RKO (cell line): ENCODE data around the gene TEKT2.

ENCODE experiments used
- DNase-seq: peaks from one replicate; pipeline ENCODE4 v3.0.0-alpha.2; 2016; ENCODE audit warnings: low spot score

Gene TEKT2

DNA sequence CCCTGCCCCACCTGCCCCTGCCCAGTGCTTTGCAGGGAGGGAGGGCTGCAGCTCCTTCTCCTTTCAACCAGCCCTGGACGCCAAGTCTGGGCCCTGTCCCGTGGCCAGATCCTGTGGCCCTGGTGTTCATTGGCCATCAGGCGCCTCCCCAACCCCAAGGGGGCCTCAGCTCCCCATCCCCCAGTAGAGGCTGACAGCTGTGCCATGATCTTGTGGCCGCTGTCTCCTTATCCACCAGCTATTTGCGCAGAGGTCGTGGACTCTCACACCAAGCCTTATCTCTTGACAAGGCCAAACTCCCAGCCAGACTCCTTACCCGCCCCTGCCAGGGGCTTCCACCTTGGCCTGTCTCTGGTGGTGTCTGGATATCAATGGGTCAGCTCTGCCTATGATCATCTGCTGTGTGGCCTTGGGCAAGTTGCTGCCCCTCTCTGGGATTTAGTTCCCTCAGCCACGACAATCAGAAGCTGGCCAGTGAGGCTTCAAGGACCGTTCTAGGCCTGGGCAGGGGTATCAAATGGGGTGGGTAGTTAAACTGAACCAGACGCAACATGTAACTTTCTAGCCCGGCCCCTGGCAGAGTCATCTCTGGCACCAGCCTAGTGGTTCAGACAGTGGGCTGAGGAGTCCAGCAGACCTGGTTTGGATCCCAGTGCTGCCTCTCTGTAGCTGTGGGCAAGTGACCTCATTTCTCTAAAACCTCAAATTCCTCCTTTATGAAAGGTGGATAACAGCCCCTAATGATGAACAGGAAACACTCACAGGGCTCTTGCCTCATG, 44.4 kb downstream of the TEKT2 start:
- no peak for DNase-seq

GRCh38 chr1:36128905-36129206, 45.0 kb downstream of the TEKT2 start:
- DNase-seq = no peak

- no peak for DNase-seq
Observed at GRCh38 chr1:36132029-36132428, 48.1 kb downstream of the TEKT2 start.

DNA sequence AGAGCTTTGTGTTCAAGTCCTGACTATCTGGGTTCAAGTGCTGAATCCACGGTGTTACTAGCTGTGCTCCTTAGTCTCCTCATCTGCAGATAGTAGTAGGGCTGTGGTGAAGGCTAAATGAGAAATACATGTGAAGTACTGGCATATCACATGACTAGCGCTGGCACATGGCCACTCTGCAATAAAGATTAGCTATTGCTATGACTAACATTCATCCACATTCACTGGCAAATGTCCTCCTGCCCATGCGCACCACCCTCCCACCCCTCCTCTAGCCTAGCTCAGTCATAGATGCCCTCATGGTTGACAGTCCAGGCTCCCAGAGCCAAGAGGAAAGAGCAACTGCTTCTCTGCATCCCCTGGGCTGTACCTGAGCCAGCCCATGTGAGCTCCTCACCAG, 49.6 kb downstream of the TEKT2 start:
- DNase-seq = peak; percentile 92

GRCh38 chr1:36134031-36134430, 50.1 kb downstream of the TEKT2 start:
- no peak for DNase-seq

GRCh38 chr1:36134505-36135329, 50.8 kb downstream of the TEKT2 start:
- peak; percentile 47 for DNase-seq

DNA sequence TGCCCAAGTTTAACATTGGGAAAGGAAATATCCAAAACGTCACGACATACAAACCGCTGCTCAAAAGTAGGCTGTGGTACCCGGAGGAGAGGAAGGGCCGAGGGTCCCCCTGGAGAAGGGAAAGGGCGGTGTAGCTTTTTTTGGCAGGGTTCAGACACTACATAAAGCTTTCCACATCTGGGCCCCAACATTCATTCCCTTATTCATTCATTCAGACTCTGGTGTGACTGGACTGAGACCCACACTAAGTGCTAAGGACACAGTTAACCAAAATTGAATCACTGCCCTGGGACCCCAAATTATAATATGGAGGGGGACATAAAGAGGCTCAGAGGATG, 51.4 kb downstream of the TEKT2 start:
- DNase-seq = no peak

- DNase-seq = no peak
Observed at GRCh38 chr1:36135796-36136195, 51.9 kb downstream of the TEKT2 start.

DNA sequence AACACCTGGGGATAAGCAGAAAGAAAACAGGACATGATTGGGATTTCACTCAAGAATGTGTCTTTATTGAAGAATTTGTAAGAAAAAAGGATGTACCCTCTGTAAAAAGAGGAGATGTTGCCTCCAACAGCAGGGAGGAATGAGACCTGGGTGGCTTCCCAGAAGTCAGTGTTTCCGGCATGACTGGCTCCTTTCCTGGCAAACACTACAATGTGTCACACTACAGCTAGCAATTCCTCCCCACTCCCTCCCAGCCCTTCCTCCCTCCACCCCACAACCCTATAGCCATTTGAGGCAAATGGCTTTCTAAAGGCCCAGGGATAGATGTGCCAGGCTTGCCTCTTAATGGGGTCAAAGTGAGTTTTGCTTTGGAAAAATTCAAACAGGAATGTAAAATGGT, 52.6 kb downstream of the TEKT2 start:
- DNase-seq = peak; percentile 25

- DNase-seq = no peak
Observed at GRCh38 chr1:36137226-36137625, 53.3 kb downstream of the TEKT2 start.

DNA sequence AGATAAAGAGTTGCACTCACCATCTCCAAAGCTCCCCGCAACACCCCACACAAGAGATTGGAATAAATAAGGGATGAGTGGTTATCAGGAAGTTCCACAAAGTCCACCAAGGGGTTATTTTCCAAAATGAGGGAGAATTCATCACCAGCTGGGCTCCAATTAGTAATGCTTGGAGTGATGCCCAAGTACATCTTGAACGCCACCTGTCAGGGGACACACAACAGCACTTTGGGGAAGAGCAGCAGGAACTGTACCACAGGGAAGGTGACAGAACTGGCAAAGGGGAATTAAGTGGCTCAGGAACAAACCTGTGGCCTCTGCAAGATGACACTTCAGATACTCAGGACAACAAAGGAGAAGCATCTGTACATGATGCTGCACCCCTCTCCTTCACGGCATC, 53.9 kb downstream of the TEKT2 start:
- DNase-seq = no peak
